Esophagus muscularis mucosa (tissue), 4 donors: ENCODE data around the gene PTPN6.

Experiments
- EP300 ChIP-seq: sonication (generic); formaldehyde crosslinking; IDR thresholded peaks from one replicate; pipeline ENCODE4 v1.6.1; 2017; ENCODE audit warnings: antibody characterized with exemption
- POLR2A ChIP-seq: fragments of 450-650 bp; IDR thresholded peaks from one replicate; pipeline ENCODE4 v1.6.1; 2017; ENCODE audit warnings: antibody characterized with exemption, moderate library complexity, mild to moderate bottlenecking, low read depth
- TF ChIP-seq, protein P1 (sequence below), 3 experiments: fragments of 200-600 bp in 2 of 3; fragments of 450-650 bp in 1 of 3; sonication (generic) in 2 of 3; IDR thresholded peaks; one replicate each; pipeline ENCODE4 v1.5.1; 2017 to 2019; ENCODE audit warnings: antibody characterized with exemption in 3 of 3, mild to moderate bottlenecking in 2 of 3, moderate library complexity in 1 of 3

DNA sequence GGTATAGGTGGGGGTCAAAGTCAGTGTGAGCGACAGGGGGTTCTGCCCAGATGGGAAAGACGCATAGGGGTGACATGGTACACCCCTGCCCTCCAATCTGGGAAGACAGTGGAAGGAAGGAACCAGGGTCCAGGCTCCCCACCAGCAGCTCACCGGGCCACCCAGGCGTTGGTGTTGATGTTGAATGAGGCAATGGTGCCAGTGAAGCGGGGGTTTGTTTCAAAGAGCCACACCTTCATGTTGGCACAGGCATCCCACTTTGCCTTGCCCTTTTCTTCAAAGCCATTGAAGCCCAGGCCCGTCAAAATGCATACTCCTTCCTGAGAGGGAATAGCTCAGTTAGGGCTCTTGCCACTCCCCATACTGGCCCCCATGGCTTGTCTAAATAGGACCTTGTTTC lies 27.0 kb downstream of the PTPN6 start:
- TF ChIP-seq, protein P1, sequence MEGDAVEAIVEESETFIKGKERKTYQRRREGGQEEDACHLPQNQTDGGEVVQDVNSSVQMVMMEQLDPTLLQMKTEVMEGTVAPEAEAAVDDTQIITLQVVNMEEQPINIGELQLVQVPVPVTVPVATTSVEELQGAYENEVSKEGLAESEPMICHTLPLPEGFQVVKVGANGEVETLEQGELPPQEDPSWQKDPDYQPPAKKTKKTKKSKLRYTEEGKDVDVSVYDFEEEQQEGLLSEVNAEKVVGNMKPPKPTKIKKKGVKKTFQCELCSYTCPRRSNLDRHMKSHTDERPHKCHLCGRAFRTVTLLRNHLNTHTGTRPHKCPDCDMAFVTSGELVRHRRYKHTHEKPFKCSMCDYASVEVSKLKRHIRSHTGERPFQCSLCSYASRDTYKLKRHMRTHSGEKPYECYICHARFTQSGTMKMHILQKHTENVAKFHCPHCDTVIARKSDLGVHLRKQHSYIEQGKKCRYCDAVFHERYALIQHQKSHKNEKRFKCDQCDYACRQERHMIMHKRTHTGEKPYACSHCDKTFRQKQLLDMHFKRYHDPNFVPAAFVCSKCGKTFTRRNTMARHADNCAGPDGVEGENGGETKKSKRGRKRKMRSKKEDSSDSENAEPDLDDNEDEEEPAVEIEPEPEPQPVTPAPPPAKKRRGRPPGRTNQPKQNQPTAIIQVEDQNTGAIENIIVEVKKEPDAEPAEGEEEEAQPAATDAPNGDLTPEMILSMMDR (IDR thresholded peaks at IDR 0.05): no peak
- TF ChIP-seq EP300: no peak
- no peak for TF ChIP-seq POLR2A
